OCI-LY7 (cell line): ENCODE results near the gene ARFGAP3.

Experiments
- CTCF ChIP-seq: fragments of 200-600 bp; sonication (generic); conservative IDR thresholded peaks from 2 replicates; pipeline ENCODE4 v1.5.1; 2014; ENCODE audit warnings: mild to moderate bottlenecking, antibody characterized with exemption, low read length, moderate library complexity, mixed read lengths
- EZH2phosphoT487 ChIP-seq: fragments of 200-600 bp; sonication (generic); IDR thresholded peaks from 2 replicates; pipeline ENCODE4 v1.6.1; 2018; ENCODE audit warnings: low read depth, borderline replicate concordance, mild to moderate bottlenecking, mixed run types, antibody characterized with exemption, low read length, moderate library complexity, mixed read lengths

GRCh38 chr22:42902875-42903510, 45.9 kb upstream of the ARFGAP3 start:
- TF ChIP-seq EZH2phosphoT487, result no peak
- TF ChIP-seq CTCF, result no peak
